Measurements from ENCODE around the gene CEACAM16.
"Not testable (repeated sequence)": the region's sequence is repeated elsewhere in the genome, so short reads cannot be mapped to it uniquely, and the experiment has no call there.

Gene CEACAM16

GRCh38 chr19:44683434-44684210 is 15.3 kb upstream of the CEACAM16 start:
- no peaks in the 10 kb centered on the region for H3K9me3 ChIP-seq (ENCODE audit: low read depth, low read length)
- H3K4me3 ChIP-seq, result no peak overlapping the region
- H3K27ac ChIP-seq, result no peak overlapping the region
- DNase-seq (ENCODE audit: low read depth, low spot score), result no peak
- H3K36me3 ChIP-seq (ENCODE audit: insufficient read depth, low read length), result no peaks in the 10 kb centered on the region
- H3K9ac ChIP-seq (ENCODE audit: insufficient read length), result no peak overlapping the region
- no peak for TF ChIP-seq POLR2AphosphoS5 (IDR thresholded peaks at IDR 0.05; ENCODE audit: borderline replicate concordance, low read depth, low read length)
- TF ChIP-seq EZH2 (IDR thresholded peaks at IDR 0.05), result no peak
- TF ChIP-seq FOXP2 (optimal IDR thresholded peaks at IDR 0.05; ENCODE audit: control extremely low read depth, extremely low read length, insufficient read depth), result no peak

DNA sequence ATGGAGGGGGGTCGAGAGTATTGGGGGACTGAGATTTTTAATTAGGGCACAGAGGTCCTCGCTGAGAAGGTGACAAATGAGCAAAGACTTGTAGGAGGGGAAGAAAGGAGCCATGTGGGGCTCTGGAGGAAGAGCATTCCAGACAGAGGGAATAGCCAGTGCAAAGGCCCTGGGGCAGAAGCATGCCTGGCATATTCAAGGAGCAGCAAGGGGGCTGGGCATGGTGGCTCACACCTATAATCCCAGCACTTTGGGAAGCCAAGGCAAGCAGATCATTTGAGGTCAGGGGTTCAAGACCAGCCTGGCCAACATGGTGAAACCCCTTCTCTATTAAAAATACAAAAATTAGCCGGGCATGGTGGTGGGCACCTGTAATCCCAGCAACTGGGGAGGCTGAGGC is 14.6 kb upstream of the CEACAM16 start:
- H3K4me3 ChIP-seq; H3K9ac ChIP-seq (ENCODE audit: insufficient read length); H3K36me3 ChIP-seq (ENCODE audit: insufficient read depth, low read length); H3K9me3 ChIP-seq (ENCODE audit: low read depth, low read length); H3K27ac ChIP-seq; DNase-seq (ENCODE audit: low read depth, low spot score): not testable (repeated sequence)

DNA sequence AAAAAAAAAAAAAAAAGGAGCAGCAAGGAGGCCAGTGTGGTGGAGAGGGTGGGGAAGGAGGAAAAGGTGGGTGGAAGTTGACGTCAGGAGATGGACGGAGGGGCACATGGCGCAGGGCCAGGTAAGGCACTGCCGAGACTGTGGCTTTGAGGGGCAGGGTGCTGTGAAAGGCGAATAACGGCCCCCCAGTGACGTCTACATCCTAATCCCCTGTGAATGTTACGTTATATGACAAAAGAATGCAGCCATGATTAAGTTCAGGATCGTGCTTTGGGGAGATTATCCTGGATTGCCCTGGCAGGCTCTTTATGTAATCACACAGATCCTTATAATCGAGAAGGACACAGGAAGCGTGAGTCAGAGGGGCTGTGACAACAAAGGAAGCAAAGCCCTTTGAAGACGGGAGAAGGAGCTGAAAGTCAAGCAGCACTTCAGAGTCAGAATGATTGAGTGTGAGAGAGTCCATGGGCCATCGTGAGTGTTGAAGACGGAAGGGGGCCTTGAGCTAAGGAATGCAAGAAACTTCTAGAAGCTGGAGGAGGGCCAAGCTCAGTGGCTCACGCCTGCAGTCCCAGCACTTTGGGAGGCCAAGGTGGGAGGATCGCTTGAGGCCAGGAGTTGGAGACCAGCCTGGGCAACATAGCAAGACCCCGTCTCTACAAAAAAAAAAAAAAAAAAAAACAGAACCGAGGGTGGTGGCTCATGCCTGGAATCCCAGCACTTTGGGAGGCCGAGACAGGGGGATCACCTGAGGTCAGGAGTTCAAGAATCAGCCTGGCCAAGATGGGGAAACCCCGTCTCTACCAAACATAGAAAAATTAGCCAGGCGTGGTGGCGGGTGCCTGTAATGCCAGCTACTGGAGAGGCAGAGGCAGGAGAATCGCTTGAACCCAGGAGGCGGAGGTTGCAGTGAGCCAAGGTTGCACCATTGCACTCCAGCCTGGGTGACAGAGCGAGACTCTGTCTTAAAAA is 13.8 kb upstream of the CEACAM16 start:
- Histone ChIP-seq H3K27ac (no peak overlapping the region), H3K36me3 (ENCODE audit: insufficient read depth, low read length) (no peaks in the 10 kb centered on the region), H3K9me3 (ENCODE audit: low read depth, low read length) (no peaks in the 10 kb centered on the region), H3K9ac (ENCODE audit: insufficient read length) (no peak overlapping the region), H3K4me3 (no peak overlapping the region)
- DNase-seq (ENCODE audit: low read depth, low spot score), result no peak
- no peak for TF ChIP-seq EZH2 (IDR thresholded peaks at IDR 0.05)
- no peak for TF ChIP-seq FOXP2 (optimal IDR thresholded peaks at IDR 0.05; ENCODE audit: control extremely low read depth, extremely low read length, insufficient read depth)
- no peak for TF ChIP-seq POLR2AphosphoS5 (IDR thresholded peaks at IDR 0.05; ENCODE audit: borderline replicate concordance, low read depth, low read length)

DNA sequence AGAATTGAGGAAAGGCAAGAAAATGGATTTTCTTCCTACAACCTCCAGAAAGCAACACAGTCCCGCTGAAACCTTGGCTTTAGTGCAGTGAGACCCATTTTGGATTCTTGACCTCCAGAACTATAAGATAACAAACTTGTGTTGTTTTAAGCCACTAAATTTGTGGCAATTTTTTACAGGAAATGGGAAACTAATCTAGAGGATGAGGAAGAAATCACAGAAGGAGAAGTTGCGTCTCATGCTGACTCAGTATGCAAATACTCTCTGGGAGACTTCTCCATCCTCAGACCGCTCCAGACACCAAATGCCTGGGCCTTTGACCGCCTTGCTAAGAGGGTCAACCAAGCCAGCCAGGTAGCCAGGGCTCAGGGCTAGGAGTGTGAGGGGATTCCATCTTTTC is 13.1 kb upstream of the CEACAM16 start:
- no peaks in the 10 kb centered on the region for H3K36me3 ChIP-seq (ENCODE audit: insufficient read depth, low read length)
- H3K9ac ChIP-seq (ENCODE audit: insufficient read length), result no peak overlapping the region
- TF ChIP-seq EZH2 (IDR thresholded peaks at IDR 0.05), result no peak
- no peak for TF ChIP-seq FOXP2 (optimal IDR thresholded peaks at IDR 0.05; ENCODE audit: control extremely low read depth, extremely low read length, insufficient read depth)
- TF ChIP-seq POLR2AphosphoS5 (IDR thresholded peaks at IDR 0.05; ENCODE audit: borderline replicate concordance, low read depth, low read length), result no peak
- no peak overlapping the region for H3K4me3 ChIP-seq
- H3K9me3 ChIP-seq (ENCODE audit: low read depth, low read length), result no peaks in the 10 kb centered on the region
- DNase-seq (ENCODE audit: low read depth, low spot score), result no peak
- H3K27ac ChIP-seq, result no peak overlapping the region

- no peak overlapping the region for H3K27ac ChIP-seq
- TF ChIP-seq FOXP2 (optimal IDR thresholded peaks at IDR 0.05; ENCODE audit: control extremely low read depth, extremely low read length, insufficient read depth) (no peak), POLR2AphosphoS5 (IDR thresholded peaks at IDR 0.05; ENCODE audit: borderline replicate concordance, low read depth, low read length) (no peak), EZH2 (IDR thresholded peaks at IDR 0.05) (no peak)
- H3K4me3 ChIP-seq, result no peak overlapping the region
- no peak for DNase-seq (ENCODE audit: low read depth, low spot score)
- no peaks in the 10 kb centered on the region for H3K36me3 ChIP-seq (ENCODE audit: insufficient read depth, low read length)
- no peaks in the 10 kb centered on the region for H3K9me3 ChIP-seq (ENCODE audit: low read depth, low read length)
- no peak overlapping the region for H3K9ac ChIP-seq (ENCODE audit: insufficient read length)
Observed at GRCh38 chr19:44686896-44687295, 12.1 kb upstream of the CEACAM16 start.

- no peak overlapping the region for H3K27ac ChIP-seq
- DNase-seq (ENCODE audit: low read depth, low spot score), result no peak
- H3K9me3 ChIP-seq (ENCODE audit: low read depth, low read length), result no peaks in the 10 kb centered on the region
- TF ChIP-seq EZH2 (IDR thresholded peaks at IDR 0.05), result no peak
- no peak for TF ChIP-seq POLR2AphosphoS5 (IDR thresholded peaks at IDR 0.05; ENCODE audit: borderline replicate concordance, low read depth, low read length)
- no peak for TF ChIP-seq FOXP2 (optimal IDR thresholded peaks at IDR 0.05; ENCODE audit: control extremely low read depth, extremely low read length, insufficient read depth)
- no peak overlapping the region for H3K9ac ChIP-seq (ENCODE audit: insufficient read length)
- no peaks in the 10 kb centered on the region for H3K36me3 ChIP-seq (ENCODE audit: insufficient read depth, low read length)
- no peak overlapping the region for H3K4me3 ChIP-seq
Observed at GRCh38 chr19:44687888-44688287, 11.1 kb upstream of the CEACAM16 start.

DNA sequence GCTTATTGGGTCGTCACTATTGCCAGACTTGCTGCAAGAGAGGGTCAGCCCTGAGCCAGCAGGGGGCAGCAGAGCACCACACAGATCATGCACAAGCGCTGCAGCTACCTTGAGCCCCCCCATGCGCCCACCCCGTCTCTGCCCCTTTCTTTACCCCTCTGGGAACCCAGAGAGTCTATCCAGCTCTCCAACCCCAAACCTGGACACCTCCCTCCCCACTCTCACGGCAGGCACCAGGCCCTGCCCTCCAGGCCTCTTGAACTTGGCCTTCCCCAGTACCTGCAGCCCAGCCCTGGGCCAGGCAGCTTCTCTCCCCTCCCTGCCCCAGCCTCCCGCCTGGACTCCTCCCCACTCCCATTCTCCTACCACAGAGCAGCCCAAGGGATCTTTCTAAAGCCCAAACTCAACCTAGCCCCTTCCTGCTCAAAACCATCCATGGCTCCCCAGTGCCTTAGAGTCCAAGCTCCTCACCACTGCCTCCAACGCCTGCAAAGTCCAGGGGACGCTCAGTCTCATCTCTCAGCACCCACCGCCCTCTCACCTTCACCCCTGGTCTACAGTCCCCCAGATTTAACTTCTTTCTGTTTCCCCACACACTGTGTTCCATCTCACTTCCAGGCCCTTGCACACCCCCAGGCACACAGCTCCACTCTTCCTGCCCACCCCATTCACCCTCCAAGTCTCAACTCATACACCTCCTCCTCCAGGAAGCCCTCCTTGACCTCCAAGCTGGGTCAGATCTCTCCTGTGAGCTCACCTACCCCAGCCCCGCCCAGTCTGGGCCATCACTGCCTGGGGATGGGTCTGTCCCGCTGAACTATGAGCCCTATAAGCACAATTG is 9.4 kb upstream of the CEACAM16 start:
- H3K27ac ChIP-seq, result no peak overlapping the region
- TF ChIP-seq FOXP2 (optimal IDR thresholded peaks at IDR 0.05; ENCODE audit: control extremely low read depth, extremely low read length, insufficient read depth) (no peak), POLR2AphosphoS5 (IDR thresholded peaks at IDR 0.05; ENCODE audit: borderline replicate concordance, low read depth, low read length) (no peak), EZH2 (IDR thresholded peaks at IDR 0.05) (no peak)
- no peaks in the 10 kb centered on the region for H3K36me3 ChIP-seq (ENCODE audit: insufficient read depth, low read length)
- H3K9ac ChIP-seq (ENCODE audit: insufficient read length), result no peak overlapping the region
- no peaks in the 10 kb centered on the region for H3K9me3 ChIP-seq (ENCODE audit: low read depth, low read length)
- no peak overlapping the region for H3K4me3 ChIP-seq
- peak; percentile 39 for DNase-seq (ENCODE audit: low read depth, low spot score)

- no peak for TF ChIP-seq EZH2 (IDR thresholded peaks at IDR 0.05)
- TF ChIP-seq POLR2AphosphoS5 (IDR thresholded peaks at IDR 0.05; ENCODE audit: borderline replicate concordance, low read depth, low read length), result no peak
- TF ChIP-seq FOXP2 (optimal IDR thresholded peaks at IDR 0.05; ENCODE audit: control extremely low read depth, extremely low read length, insufficient read depth), result no peak
- H3K36me3 ChIP-seq (ENCODE audit: insufficient read depth, low read length), result no peaks in the 10 kb centered on the region
- no peak overlapping the region for H3K9ac ChIP-seq (ENCODE audit: insufficient read length)
Observed at GRCh38 chr19:44690131-44690440, 8.9 kb upstream of the CEACAM16 start.

More at GRCh38 chr19:44690131-44690440, 8.9 kb upstream of the CEACAM16 start:
- Histone ChIP-seq H3K27ac (no peak overlapping the region), H3K4me3 (no peak overlapping the region), H3K9me3 (ENCODE audit: low read depth, low read length) (no peaks in the 10 kb centered on the region)
- no peak for DNase-seq (ENCODE audit: low read depth, low spot score)

Measured in SK-N-MC (cell line).